Stimulated activated CD8-positive, alpha-beta memory T cell treated with anti-CD3 and anti-CD28 coated beads, Interleukin-4, amount 100 ng/mL, for 4 hours (primary cell): Measurements from ENCODE around the gene FAM76A.
"Not testable (repeated sequence)": the region's sequence is repeated elsewhere in the genome, so short reads cannot be mapped to it uniquely, and the experiment has no call there.

Experiments
- DNase-seq, 2 donors: peaks; one replicate each; pipeline ENCODE4 v3.0.0-alpha.2; 2020; ENCODE audit warnings: low read depth in 2 of 2, low spot score in 1 of 2

FAM76A gene

DNA sequence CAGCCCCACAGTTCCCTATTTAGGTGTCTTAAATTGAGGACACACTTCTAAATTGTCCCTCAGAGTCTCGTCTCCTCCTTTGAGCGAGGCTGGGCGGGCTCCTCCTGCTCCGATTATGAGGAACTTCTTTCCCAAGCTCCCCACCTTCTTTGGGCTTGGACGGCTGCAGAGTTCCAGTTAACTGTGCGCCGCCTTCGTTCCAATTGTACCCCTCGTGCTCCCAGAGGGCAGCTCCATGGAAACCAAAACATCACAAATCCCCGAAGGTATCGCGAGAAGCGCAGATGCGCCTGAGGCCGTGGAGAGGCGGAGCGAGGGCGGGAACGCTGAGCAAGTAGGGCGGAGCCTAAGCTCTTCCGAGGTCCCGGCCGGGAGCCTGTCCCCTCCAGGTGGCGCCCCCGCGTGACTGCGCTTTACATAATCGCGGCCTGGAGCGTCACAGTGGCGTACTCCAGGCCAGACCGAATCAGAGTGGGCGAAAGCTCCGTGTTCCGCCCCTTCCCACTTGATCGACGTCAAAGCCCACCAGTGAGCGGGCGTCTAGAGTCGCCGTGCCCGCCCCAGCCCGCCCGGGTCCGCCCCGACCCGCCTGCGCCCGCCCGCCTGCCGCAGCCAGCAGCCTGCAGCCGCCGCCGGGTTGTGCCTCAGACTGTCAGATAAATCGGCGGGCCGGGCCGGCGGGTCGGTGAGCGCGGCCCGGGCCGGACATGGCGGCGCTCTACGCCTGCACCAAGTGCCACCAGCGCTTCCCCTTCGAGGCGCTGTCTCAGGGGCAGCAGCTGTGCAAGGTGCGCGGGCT, at the start of gene FAM76A:
Gene FAM76A (plus strand): TSS at position 588 of the 799 bp plus-strand sequence. CDS start 120 bp downstream, at position 708.
- peak; percentile 97 to 98 for DNase-seq

DNA sequence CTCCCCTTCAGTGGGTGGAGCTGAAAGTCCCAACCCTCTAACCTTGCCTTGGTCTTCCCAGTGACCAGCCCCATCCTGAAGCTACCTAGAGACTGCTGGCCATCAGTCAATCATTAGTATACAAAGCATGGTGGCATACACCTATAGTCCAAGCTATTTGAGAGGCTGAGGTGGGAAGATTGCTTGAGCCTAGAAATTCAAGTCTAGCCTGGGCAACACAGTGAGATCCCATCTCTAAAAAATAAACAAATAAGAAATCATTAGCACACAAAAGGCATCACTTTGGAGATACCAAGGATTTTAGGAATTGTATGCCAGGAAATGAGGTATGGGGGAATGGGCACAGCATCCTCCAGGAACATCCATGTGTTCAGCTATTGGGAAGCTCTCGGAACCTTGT, 49.4 kb upstream of the FAM76A start:
- DNase-seq = no peak

DNA sequence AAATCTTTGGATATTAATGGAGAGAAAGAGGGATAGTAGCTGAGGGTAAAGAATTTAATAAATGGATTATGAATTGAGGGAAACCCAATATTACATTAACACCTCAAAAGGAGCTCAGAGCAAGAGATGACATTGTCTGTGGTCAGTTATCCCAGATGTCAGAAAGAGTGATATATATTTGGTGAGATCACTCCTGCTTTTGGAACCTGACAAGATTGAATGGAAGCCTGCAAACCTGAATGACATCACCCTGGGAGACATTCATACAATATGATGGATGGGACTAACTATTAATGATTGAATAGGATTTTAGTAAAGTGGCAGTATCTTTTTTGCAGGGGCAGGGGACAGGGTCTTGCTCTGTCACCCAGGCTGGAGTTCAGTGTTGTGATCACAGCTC, 47.0 kb upstream of the FAM76A start:
- DNase-seq = no peak

DNA sequence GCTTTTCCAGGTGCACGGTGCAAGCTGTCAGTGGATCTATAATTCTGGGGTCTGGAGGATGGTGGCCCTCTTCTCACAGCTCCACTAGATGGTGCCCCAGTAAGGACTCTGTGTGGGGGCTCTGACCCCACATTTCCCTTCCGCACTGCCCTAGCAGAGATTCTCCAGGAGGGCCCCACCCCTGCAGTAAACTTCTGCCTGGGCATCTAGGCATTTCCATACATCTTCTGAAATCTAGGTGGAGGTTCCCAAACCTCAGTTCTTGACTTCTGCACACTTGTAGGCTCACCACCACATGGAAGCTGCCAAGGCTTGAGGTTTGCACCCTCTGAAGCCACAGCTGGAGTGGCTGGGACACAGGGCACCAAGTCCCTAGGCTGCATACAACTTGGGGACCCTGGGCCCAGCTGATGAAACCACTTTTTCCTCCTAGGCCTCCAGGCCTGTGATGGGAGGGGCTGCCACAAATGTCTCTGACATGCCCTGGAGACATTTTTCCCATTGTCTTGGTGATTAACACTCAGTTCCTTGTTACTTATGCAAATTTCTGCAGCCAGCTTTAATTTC, 45.5 kb upstream of the FAM76A start:
- not testable (repeated sequence) for DNase-seq

DNA sequence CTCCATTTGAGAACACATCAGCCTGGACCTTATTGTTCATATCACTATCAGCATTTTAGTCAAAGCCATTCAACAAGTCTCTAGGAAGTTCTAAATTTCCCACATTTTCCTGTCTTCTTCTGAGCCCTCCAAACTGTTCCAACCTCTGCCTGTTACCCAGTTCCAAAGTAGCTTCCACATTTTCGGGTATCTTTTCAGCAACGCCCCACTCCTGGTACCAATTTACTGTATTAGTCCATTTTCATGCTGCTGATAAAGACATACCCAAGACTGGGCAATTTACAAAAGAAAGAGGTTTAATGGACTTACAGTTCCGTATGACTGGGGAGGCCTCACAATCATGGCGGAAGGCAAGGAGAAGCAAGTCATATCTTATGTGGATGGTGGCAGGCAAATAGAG, 44.2 kb upstream of the FAM76A start:
- not testable (repeated sequence) for DNase-seq

DNA sequence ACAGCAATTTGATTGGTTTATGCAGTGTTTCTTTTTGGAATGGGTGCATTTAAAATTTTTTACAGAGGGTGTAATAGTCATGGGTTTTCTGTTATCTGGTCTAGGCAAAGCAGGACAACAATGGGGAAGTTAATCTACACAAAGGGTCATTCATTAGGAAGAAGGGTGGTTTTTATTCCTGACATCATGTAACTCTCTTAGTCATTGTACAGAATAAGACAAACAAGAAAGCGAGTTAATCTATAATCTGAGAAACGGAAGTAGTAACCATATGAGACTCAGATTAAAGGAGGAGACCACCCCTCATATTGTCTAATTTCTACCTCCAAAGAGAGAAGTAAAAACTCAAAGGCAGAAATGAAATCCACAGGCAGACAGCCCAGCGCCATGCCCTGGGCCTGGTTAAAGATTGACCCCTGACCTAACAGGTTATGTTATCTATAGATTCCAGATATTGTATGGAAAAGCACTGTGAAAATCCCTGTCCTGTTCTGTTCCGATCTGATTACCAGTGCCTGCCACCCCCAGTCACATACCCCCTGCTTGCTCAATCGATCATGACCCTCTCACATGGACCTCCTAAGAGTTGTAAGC, 43.3 kb upstream of the FAM76A start:
- DNase-seq = no peak

DNA sequence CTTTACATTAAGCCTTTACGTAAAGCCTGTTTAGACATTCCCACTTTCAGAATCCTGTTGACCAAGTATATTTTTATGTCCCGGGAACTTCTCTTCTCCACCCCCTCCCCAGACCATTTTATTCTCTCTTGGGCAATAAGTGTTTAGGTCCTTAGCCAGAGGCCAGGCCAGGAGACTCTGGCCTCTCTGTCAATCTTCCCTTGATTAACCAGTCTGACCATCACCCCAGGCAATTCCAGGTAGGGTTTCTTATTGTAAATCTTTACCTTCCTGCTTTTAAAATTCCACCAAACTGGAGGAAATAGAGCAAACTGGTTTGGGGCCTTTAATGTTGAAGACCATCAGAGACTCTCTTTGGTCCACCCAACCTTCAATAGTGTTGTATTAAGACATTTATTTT, 41.6 kb upstream of the FAM76A start:
- no peak for DNase-seq

DNA sequence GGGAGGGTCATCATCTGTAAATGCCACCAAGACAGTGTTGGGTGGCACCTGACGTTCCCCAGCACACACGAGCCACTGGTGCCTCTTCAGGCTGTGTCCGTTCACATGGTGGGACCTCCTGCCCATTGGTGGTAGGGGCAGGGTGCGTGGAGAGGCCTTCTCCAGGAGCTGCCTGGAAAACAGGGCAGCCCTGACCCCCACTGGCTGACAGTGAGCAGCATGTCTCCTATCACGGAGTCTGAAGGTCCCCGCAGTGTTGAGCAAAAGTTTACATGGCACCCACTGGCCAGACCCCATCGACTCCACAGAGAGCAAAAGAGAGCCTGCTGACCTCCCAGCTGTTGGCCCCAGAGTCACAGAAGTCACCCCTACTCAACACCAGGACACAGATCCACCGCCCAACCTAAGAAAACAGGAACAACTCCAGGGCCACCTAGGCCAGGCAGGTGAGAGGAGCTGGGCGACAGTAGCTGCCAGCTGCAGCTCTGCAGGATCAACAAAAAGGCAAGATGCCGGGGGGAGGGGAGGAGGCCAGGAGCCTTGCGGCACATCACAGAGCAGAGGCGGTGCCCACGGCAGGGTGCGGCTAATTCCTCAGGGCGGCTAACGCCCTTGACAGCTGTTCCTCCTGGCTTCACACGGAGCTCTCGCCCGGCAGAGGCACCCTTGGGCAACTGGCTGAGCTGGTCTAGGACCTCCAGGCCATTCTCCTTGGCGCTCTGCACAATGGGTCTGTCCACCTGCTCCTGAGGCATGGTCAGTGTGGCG, 39.4 kb upstream of the FAM76A start:
- DNase-seq = no peak

DNA sequence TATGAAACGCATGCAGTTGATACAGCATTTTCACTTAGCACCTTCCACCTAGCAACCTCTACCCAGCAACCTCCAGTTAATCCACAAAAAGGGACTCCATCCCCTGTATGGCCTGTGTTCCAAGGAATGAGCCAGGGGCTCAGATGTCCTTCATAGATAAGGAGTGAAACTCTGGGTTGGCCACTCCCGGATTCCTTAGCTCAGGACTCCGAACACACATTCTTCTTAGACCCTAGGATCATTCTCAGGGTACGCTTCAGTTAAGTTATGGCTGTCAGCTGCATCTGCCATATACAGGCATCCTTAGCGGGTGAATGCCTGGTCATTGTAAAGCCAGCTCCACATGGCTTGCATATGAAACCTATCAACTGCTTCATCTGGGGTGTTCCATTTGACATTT, 37.9 kb upstream of the FAM76A start:
- no peak for DNase-seq

DNA sequence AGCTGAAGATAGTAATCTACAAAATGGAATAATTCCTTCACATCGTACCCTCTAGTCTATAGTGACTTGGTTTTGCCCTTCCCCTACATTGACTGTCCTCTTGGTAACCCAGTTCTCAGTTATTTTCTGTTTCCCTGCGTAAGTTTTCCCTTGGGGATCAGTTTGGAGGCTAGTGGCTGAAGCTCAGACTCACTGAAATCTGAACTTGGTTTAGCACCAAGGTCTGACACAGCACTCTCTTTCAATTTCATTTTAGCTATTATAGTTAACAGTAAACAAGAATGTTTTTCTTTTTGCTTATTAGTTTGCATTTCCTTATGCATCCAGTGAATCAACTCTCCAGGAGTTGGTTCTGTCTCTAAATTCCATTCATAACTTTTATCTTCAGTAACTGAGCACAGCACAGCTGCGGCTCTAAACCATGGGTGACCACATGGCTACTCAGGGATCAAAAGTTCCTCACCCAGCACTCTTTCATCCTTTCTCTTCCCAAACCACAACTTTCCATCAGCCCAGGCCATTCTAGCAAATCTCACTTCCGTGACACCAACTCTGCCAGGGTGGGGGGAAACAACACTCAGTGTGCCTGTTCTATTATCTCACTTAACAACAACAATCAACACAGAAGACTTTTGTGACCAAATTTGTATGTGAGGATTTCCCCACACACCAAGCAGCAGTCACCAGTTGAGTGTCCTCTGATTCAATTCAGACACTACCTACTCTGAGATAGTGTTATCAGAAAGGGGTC, 36.2 kb upstream of the FAM76A start:
- no peak for DNase-seq

DNA sequence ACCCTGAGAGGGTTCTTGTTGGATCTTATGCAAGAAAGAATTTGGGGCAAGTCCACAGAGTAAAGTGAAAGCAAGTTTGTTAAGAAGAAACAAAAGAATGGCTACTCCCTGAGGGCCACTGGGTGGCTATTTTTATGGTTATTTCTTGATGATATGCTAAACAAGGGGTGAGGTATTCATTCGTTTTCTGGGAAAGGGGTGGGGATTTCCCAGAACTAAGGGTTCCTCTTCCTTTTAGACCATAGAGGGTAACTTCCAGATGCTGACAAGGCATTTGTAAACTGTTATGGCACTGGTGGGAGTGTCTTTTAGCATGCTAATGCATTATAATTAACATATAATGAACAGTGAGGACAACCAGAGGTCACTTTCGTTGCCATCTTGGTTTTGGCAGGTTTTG, 35.6 kb upstream of the FAM76A start:
- no peak for DNase-seq

DNA sequence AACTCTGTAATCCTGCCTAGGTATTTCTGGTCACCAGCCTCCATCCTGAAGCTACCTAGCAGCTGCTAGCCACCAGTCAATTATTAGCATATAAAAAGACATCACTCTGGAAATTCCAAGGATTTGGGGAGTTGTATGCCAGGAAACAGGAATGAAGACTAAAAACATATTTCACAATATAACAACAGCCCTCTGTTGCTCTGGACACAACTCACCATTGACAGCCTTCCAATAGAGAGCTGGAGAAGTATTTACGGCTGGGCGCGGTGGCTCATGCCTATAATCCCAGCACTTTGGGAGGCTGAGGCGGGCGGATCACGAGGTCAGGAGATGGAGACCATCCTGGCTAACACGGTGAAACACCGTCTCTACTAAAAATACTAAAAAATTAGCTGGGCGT, 28.9 kb upstream of the FAM76A start:
- not testable (repeated sequence) for DNase-seq

DNA sequence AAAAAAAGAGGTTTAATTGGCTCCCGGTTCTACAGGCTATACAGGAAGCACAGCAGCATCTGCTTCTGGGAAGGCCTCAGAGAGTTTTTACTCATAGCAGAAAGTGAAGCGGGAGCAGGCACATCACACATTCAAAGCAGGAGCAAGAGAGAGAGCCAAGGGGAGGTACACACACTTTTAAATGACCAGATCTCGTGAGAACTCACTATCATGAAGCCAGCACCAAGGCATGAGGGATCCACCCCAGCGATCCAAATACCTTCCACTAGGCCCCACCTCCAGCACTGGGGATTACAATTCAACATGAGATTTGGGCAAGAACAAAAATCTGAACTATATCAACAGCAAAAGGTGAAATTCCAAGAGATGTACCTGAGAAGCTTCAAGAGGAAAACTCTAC, 20.8 kb upstream of the FAM76A start:
- no peak for DNase-seq

DNA sequence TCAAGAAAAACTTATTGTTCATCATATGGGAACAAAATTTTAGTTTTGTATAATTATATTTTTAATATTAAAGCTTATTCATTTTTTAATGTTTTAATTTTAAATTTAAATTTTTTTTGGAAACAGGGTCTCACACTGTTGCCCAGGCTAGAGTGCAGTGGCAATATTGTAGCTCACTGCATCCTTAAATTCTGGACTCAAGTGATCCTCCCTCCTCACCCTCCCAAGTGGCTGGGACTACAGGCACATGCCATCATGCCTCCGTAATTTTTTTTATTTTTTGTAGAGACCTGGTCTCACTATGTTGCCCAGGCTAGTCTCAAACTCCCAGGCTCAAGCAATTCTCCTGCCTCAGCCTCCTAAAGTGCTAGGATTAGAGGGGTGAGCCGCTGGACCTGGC, 20.2 kb upstream of the FAM76A start:
- no peak for DNase-seq

DNA sequence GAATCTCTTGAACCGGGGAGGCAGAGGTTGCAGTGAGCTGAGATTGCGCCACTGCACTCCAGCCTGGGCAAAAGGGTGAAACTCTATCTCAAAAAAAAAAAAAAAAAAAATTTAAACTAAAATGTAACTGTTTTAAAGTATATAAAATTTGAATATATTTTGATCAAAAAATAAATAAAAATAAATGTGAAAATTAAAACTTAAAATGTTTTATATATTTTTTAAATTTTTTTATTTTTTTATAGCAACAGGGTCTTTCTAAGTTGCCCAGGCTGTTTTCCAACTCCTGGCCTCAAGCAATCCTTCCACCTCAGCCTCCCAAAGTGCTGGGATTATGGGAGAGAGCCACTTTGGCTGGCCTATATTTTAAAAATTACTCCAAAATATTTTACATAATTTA, 15.2 kb upstream of the FAM76A start:
- no peak for DNase-seq

DNA sequence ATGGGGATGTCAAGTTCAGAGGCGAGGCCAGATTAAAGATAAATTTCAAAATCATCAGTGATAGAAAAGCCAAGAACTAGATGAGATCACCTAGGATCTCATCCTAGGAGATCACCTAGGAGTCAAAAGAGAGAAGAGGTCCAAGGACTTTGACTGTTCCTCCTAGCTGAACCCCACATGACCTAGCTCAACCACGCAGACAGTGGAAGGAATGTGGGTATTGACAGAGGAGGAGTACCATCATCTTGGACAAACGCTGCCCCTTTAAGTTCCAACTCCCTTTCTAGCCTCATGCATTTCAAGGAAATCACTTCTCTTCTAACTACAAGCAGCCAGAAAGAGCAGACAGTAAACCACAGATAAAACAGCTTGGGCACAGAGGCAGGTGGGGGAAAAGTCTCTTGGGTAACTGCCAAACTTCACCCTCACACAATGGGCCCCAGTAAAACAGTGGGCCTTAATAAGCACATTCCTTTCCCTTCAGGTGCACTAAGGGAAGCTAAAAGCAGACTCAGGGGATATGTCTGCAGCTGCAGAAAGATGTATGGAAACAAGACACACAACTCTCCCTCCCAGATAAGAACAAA, 12.5 kb upstream of the FAM76A start:
- no peak for DNase-seq

DNA sequence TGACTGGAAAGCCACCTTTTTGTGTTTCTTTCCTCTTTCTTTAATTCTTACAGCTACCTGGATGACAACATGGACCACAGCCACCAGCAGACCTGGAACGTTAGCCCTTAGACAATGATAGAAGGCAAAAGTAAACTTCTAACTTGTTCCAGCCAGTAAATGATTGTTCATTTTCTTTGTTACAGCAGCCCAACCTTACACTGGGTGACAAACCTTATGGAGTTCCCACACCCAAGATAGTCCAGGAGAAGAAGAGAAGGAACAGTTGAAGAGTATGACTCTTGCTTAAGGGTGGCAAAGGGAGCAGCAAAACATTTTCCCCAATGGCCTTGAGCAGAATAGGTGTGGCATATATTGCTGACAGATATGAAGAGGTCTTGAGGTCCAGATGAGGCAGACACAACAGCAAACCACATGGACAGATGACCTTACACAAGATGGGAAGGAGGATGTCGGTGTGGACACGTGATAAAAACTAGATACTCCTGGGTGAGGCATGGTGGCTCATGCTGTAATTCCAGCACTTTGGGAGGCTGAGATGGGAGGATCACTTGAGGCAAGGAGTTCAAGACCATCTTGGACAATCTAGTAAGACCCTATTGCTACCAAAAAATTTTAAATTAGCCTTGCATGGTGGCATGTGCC, 11.8 kb upstream of the FAM76A start:
- no peak for DNase-seq

DNA sequence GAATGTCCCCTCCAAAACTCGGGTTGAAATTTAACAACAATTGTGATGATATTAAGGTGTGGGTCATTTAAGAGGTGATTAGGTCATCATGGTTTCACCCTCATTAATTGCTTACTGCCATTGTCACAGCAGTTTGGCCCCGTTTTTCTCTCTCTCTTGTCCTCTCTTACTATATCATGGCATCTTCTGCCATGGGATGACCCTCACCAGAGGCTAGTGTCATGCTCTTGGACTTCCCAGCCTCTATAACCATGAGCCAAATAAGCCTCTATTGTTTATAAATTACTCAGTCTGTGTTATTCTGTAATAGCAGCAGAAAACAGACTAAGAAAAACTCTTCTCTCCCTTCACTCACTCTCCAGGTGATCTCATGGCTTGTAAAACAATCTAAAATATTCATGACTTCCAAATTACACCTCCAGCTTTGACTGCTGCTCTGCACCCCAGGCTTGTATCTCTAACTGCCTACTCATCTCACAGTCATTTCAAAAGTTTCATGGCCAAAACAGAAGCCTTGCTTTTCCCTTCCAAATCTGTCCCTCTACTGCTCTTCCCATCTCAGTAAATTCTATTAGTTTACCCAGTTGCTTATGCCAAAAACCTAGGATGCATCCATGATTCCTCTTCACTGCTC, 9.4 kb upstream of the FAM76A start:
- DNase-seq = no peak

DNA sequence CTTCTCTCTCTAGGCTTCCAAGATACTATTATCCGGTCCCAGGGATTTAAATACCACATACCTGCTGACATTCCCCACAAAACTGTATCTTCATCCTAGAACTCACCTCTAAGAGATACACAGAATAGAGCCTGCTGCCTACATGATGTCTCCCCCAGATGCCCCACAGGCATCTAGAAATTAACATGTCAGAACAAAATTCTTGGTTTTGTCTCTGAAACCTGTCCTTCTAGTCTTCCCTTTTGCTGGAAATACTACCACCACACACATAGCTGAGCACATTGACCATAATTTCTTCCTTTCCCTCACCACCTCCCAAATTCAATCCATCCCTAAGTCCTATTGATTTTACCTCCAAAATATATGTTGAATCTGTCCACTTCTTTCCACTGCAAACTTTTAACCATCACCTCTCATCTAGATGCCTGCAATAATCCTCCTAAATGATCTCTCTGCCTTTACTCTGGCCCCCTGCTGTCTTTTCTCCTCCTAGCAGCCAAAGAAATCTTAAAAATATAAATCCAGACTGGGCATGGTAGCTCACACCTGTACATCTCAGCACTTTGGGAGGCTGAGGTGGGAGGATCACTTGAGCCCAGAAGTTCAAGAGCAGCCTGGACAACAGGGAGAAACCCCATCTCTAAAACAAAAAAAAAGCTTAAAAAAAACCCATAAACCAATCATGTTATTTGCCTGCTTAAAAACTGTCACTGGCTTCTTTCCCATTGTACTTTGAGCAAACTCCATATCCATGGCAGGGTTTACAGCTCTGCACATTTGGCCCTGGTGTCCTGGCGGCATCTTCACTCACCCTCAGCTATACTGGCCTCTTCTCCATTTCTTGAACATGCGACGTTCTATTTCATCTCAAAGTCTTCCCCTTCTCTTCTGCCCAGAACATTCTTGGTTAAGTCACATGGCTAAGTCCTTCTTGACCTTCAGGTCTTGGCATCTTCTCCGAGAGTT, 6.2 kb upstream of the FAM76A start:
- no peak for DNase-seq
